ENCODE measurements around the gene DCAF12. TPM values are rescaled to one million over a fixed set of nuclear protein-coding genes. Genes with fewer than 3 reads are reported as not detected.

Gene DCAF12
- total RNA-seq (2022) (33.0 and 34.1 TPM in 2 replicates), Bru-seq, nascent RNA (percentile 69 among the genes with signal in this experiment), BruChase-seq, experiment 1, labeled RNA remaining after a 2-hour chase (percentile 79 among the genes with signal in this experiment), BruChase-seq, experiment 2, labeled RNA remaining after a 6-hour chase (percentile 72 among the genes with signal in this experiment)
- long read RNA-seq, transcript DCAF12-201 (9 exons, 3,667 nt) = major isoform, 86 of 98 reads
- long read RNA-seq, partial matches to known transcripts = 2 of 98 reads
- long read RNA-seq, other reads (novel, unspliced or antisense) = 10 of 98 reads

GRCh38 chr9:34126207-34127034 lies at the start of gene DCAF12:
Gene DCAF12, minus strand, starts transcription at chr9:34126698. Its CDS starts 267 bp downstream, at chr9:34126431.
- DNase-seq = peak; percentile 89 to 92
- no peaks in the 10 kb centered on the region for H3K27me3 ChIP-seq (replicated peaks; ENCODE audit: control insufficient read depth, insufficient read depth, low read length)
- Mint-ChIP-seq H3K4me3 (ENCODE audit: unreplicated experiment) (peak within 1 kb of the TSS; percentile 86), H3K4me1 (ENCODE audit: low read depth, unreplicated experiment) (peaks cover 27% of the 10 kb centered on the region), H3K9me3 (ENCODE audit: unreplicated experiment) (no peaks in the 10 kb centered on the region), H3K27me3 (ENCODE audit: insufficient read depth, unreplicated experiment) (no peaks in the 10 kb centered on the region), H3K36me3 (ENCODE audit: insufficient read depth, unreplicated experiment) (peaks cover 32% of the 10 kb centered on the region), H3K27ac (ENCODE audit: unreplicated experiment) (peak within 1 kb of the TSS; percentile 90)
- no peak for TF ChIP-seq CTCF (IDR thresholded peaks at IDR 0.05; ENCODE audit: insufficient read depth in 1 of 2, low read depth in 1 of 2, low read length in 1 of 2, severe bottlenecking in 1 of 2, unreplicated experiment in 1 of 2)
- H3K36me3 ChIP-seq (ENCODE audit: control insufficient read depth, insufficient read depth, low read length) = no peaks in the 10 kb centered on the region
- CTCF ChIA-PET = interaction anchor here (0.9 to 1.4 kb wide), 3 partner anchors 18 to 117 kb away, joined by 3 to 5 read pairs (median 3); no protein-coding TSS in a partner anchor
- H3K4me3 ChIP-seq (ENCODE audit: low read depth, low read length) = peak within 1 kb of the TSS; percentile 62
- POLR2A ChIA-PET = interaction anchor here (0.5 to 1.4 kb wide), 4 partner anchors 9 to 77 kb away, joined by 3 to 5 read pairs (median 4); partner anchors contain the start of genes UBAP1 and UBAP2
- peaks cover 21% of the 10 kb centered on the region for H3K4me1 ChIP-seq
- intact Hi-C loops (cut with micrococcal nuclease; ENCODE audit: unreplicated experiment) = loop anchor here (1.0 to 2.0 kb wide), 6 partner anchors 20 to 251 kb away; no protein-coding TSS in a partner anchor
- no TSS peak for BruUV-seq (replicated peaks)
- no peaks in the 10 kb centered on the region for H3K9me3 ChIP-seq

- H3K27me3 ChIP-seq (replicated peaks; ENCODE audit: control insufficient read depth, insufficient read depth, low read length) = no peaks in the 10 kb centered on the region
- no peak for TF ChIP-seq CTCF (IDR thresholded peaks at IDR 0.05; ENCODE audit: insufficient read depth in 1 of 2, low read depth in 1 of 2, low read length in 1 of 2, severe bottlenecking in 1 of 2, unreplicated experiment in 1 of 2)
- Mint-ChIP-seq H3K4me3 (ENCODE audit: unreplicated experiment) (no peak overlapping the region), H3K27me3 (ENCODE audit: insufficient read depth, unreplicated experiment) (no peaks in the 10 kb centered on the region), H3K36me3 (ENCODE audit: insufficient read depth, unreplicated experiment) (peaks cover 15% of the 10 kb centered on the region), H3K27ac (ENCODE audit: unreplicated experiment) (no peak overlapping the region), H3K4me1 (ENCODE audit: low read depth, unreplicated experiment) (no peaks in the 10 kb centered on the region), H3K9me3 (ENCODE audit: unreplicated experiment) (no peaks in the 10 kb centered on the region)
- no peaks in the 10 kb centered on the region for H3K9me3 ChIP-seq
- H3K4me3 ChIP-seq (ENCODE audit: low read depth, low read length) = no peak overlapping the region
- CTCF ChIA-PET = interaction anchor here (0.7 kb wide), 1 partner anchor 19 kb away, joined by 6 read pairs; no protein-coding TSS in a partner anchor
- no peak for DNase-seq
- no TSS peak for BruUV-seq (replicated peaks)
- intact Hi-C loops (cut with micrococcal nuclease; ENCODE audit: unreplicated experiment) = no loop called here
- no peaks in the 10 kb centered on the region; the same call in 1 of the 2 replicates for H3K4me1 ChIP-seq
- H3K36me3 ChIP-seq (ENCODE audit: control insufficient read depth, insufficient read depth, low read length) = no peaks in the 10 kb centered on the region
- POLR2A ChIA-PET = no interaction called here
Measured at GRCh38 chr9:34176089-34176488, 49.6 kb upstream of the DCAF12 start.

GRCh38 chr9:34171753-34172535 lies 45.4 kb upstream of the DCAF12 start:
- Histone ChIP-seq H3K9me3 (no peaks in the 10 kb centered on the region), H3K36me3 (ENCODE audit: control insufficient read depth, insufficient read depth, low read length) (no peaks in the 10 kb centered on the region), H3K27me3 (replicated peaks; ENCODE audit: control insufficient read depth, insufficient read depth, low read length) (no peaks in the 10 kb centered on the region), H3K4me3 (ENCODE audit: low read depth, low read length) (no peak overlapping the region), H3K4me1 (no peaks in the 10 kb centered on the region)
- intact Hi-C loops (cut with micrococcal nuclease; ENCODE audit: unreplicated experiment) = no loop called here
- POLR2A ChIA-PET = no interaction called here
- no peak overlapping the region for H3K4me3 Mint-ChIP-seq (ENCODE audit: unreplicated experiment)
- CTCF ChIA-PET = no interaction called here
- H3K27me3 Mint-ChIP-seq (ENCODE audit: insufficient read depth, unreplicated experiment) = no peaks in the 10 kb centered on the region
- no peaks in the 10 kb centered on the region for H3K4me1 Mint-ChIP-seq (ENCODE audit: low read depth, unreplicated experiment)
- peaks cover 4% of the 10 kb centered on the region for H3K36me3 Mint-ChIP-seq (ENCODE audit: insufficient read depth, unreplicated experiment)
- H3K27ac Mint-ChIP-seq (ENCODE audit: unreplicated experiment) = no peak overlapping the region
- no peaks in the 10 kb centered on the region for H3K9me3 Mint-ChIP-seq (ENCODE audit: unreplicated experiment)
- TF ChIP-seq CTCF (IDR thresholded peaks at IDR 0.05; ENCODE audit: insufficient read depth in 1 of 2, low read depth in 1 of 2, low read length in 1 of 2, severe bottlenecking in 1 of 2, unreplicated experiment in 1 of 2) = no peak
- DNase-seq = no peak
- BruUV-seq (replicated peaks) = no TSS peak
